Activated CD8-positive, alpha-beta memory T cell treated with anti-CD3 and anti-CD28 coated beads for 4 hours (primary cell): Measurements from ENCODE around the gene FCER2.

Experiments
- DNase-seq, 2 donors: peaks; one replicate each; pipeline ENCODE4 v3.0.0-alpha.2; 2020; ENCODE audit warnings: low read depth in 2 of 2

The FCER2 gene

GRCh38 chr19:7701049-7701653 lies 780 bp downstream of the FCER2 start:
- DNase-seq = no peak

- no peak for DNase-seq
Observed at GRCh38 chr19:7699417-7700401, 2.2 kb downstream of the FCER2 start.

- no peak for DNase-seq
Observed at GRCh38 chr19:7699003-7699402, 2.9 kb downstream of the FCER2 start.

GRCh38 chr19:7698583-7698982 lies 3.3 kb downstream of the FCER2 start:
- DNase-seq = no peak

- DNase-seq = no peak
Observed at GRCh38 chr19:7697721-7698287, 4.1 kb downstream of the FCER2 start.

- no peak for DNase-seq
Observed at GRCh38 chr19:7694499-7694898, 7.4 kb downstream of the FCER2 start.

- DNase-seq = no peak
Observed at GRCh38 chr19:7692417-7693088, 9.4 kb downstream of the FCER2 start.

GRCh38 chr19:7691497-7691896 lies 10.4 kb downstream of the FCER2 start:
- DNase-seq = no peak

- no peak for DNase-seq
Observed at GRCh38 chr19:7690779-7691258, 11.1 kb downstream of the FCER2 start.

- DNase-seq = no peak
Observed at GRCh38 chr19:7689165-7689564, 12.8 kb downstream of the FCER2 start.

- DNase-seq = no peak
Observed at GRCh38 chr19:7687177-7687576, 14.8 kb downstream of the FCER2 start.

GRCh38 chr19:7685546-7686445 lies 16.1 kb downstream of the FCER2 start:
- no peak for DNase-seq

GRCh38 chr19:7682175-7682855 lies 19.6 kb downstream of the FCER2 start:
- no peak for DNase-seq

GRCh38 chr19:7681340-7682174 lies 20.4 kb downstream of the FCER2 start:
- peak; percentile 60 to 76 for DNase-seq

GRCh38 chr19:7680606-7681339 lies 21.2 kb downstream of the FCER2 start, which contains the start of gene TRAPPC5:
TRAPPC5 (plus strand) TSS chr19:7680833; CDS start chr19:7682254, 1,421 bp downstream.
- peak; percentile 69 to 71 for DNase-seq

GRCh38 chr19:7679771-7680605 lies 21.9 kb downstream of the FCER2 start:
- no peak for DNase-seq

- DNase-seq = peak; percentile 26 to 62
Observed at GRCh38 chr19:7678971-7679751, 22.8 kb downstream of the FCER2 start.
